ENCODE measurements around the gene FNIP2. TPM values are rescaled to one million over a fixed set of nuclear protein-coding genes. Genes with fewer than 3 reads are reported as not detected.

Gene FNIP2
- total RNA-seq, 1 donor from 2014 or later: 44.2 TPM

- DNase-seq (ENCODE audit: low read depth): no peak
- no peak for TF ChIP-seq CTCF (IDR thresholded peaks at IDR 0.05; ENCODE audit: insufficient read depth, low read length, poor library complexity, severe bottlenecking)
- H3K27me3 ChIP-seq (ENCODE audit: control insufficient read depth, insufficient read depth, low read length): no peaks in the 10 kb centered on the region
- no peaks in the 10 kb centered on the region for H3K36me3 ChIP-seq (ENCODE audit: control insufficient read depth, insufficient read depth, low read length)
- H3K4me3 ChIP-seq (ENCODE audit: low read depth, low read length): no peak overlapping the region
These were observed 164.4 kb downstream of the FNIP2 start for GRCh38 chr4:158933236-158933635.

- no peak overlapping the region for H3K4me3 ChIP-seq (ENCODE audit: low read depth, low read length)
- TF ChIP-seq CTCF (IDR thresholded peaks at IDR 0.05; ENCODE audit: insufficient read depth, low read length, poor library complexity, severe bottlenecking): no peak
- no peaks in the 10 kb centered on the region for H3K36me3 ChIP-seq (ENCODE audit: control insufficient read depth, insufficient read depth, low read length)
- no peaks in the 10 kb centered on the region for H3K27me3 ChIP-seq (ENCODE audit: control insufficient read depth, insufficient read depth, low read length)
- no peak for DNase-seq (ENCODE audit: low read depth)
These were observed 166.3 kb downstream of the FNIP2 start for GRCh38 chr4:158934996-158935669.

- no peak overlapping the region for H3K4me3 ChIP-seq (ENCODE audit: low read depth, low read length)
- H3K36me3 ChIP-seq (ENCODE audit: control insufficient read depth, insufficient read depth, low read length): no peaks in the 10 kb centered on the region
- H3K27me3 ChIP-seq (ENCODE audit: control insufficient read depth, insufficient read depth, low read length): no peaks in the 10 kb centered on the region
- TF ChIP-seq CTCF (IDR thresholded peaks at IDR 0.05; ENCODE audit: insufficient read depth, low read length, poor library complexity, severe bottlenecking): no peak
- no peak for DNase-seq (ENCODE audit: low read depth)
These were observed 167.4 kb downstream of the FNIP2 start for GRCh38 chr4:158936238-158936637.

- H3K36me3 ChIP-seq (ENCODE audit: control insufficient read depth, insufficient read depth, low read length): no peaks in the 10 kb centered on the region
- no peak overlapping the region for H3K4me3 ChIP-seq (ENCODE audit: low read depth, low read length)
- H3K27me3 ChIP-seq (ENCODE audit: control insufficient read depth, insufficient read depth, low read length): no peaks in the 10 kb centered on the region
- no peak for TF ChIP-seq CTCF (IDR thresholded peaks at IDR 0.05; ENCODE audit: insufficient read depth, low read length, poor library complexity, severe bottlenecking)
- DNase-seq (ENCODE audit: low read depth): no peak
These were observed 169.6 kb downstream of the FNIP2 start for GRCh38 chr4:158938220-158939044.

- H3K4me3 ChIP-seq (ENCODE audit: low read depth, low read length): no peak overlapping the region
- TF ChIP-seq CTCF (IDR thresholded peaks at IDR 0.05; ENCODE audit: insufficient read depth, low read length, poor library complexity, severe bottlenecking): no peak
- no peak for DNase-seq (ENCODE audit: low read depth)
These were observed 171.4 kb downstream of the FNIP2 start for GRCh38 chr4:158940271-158940670.

More at GRCh38 chr4:158940271-158940670, 171.4 kb downstream of the FNIP2 start:
- Histone ChIP-seq H3K36me3 (ENCODE audit: control insufficient read depth, insufficient read depth, low read length) (no peaks in the 10 kb centered on the region), H3K27me3 (ENCODE audit: control insufficient read depth, insufficient read depth, low read length) (no peaks in the 10 kb centered on the region)
